Hepatocyte (in vitro differentiated cells): ENCODE measurements around the gene SLC38A10. TPM values are rescaled to one million over a fixed set of nuclear protein-coding genes. Genes with fewer than 3 reads are reported as not detected.
A peak's percentile ranks its signal among the peaks of the same experiment; 100 is the strongest.

Experiments used
- DNase-seq: peaks from one replicate; pipeline ENCODE4 v3.0.0-alpha.2; 2016; ENCODE audit warnings: low spot score
- H2AFZ ChIP-seq: fragments of 200-600 bp; sonication (generic); 2 replicates; pipeline ENCODE4 v1.6.0; 2016; ENCODE audit warnings: antibody characterized with exemption, mild to moderate bottlenecking
- H3K27ac ChIP-seq: fragments of 200-600 bp; sonication (generic); 2 replicates; pipeline ENCODE4 v1.5.1; 2016; ENCODE audit warnings: mild to moderate bottlenecking
- H3K27me3 ChIP-seq: fragments of 200-600 bp; sonication (generic); 2 replicates; pipeline ENCODE4 v1.6.1; 2016
- H3K36me3 ChIP-seq: fragments of 200-600 bp; sonication (generic); replicated peaks from 2 replicates; pipeline ENCODE4 v1.5.1; 2016; ENCODE audit warnings: low read depth; ENCODE audit not compliant: insufficient read depth
- H3K4me1 ChIP-seq: fragments of 200-600 bp; sonication (generic); 2 replicates; pipeline ENCODE4 v1.5.1; 2016; ENCODE audit warnings: mild to moderate bottlenecking, moderate library complexity; ENCODE audit not compliant: insufficient read depth
- H3K4me2 ChIP-seq: fragments of 200-600 bp; sonication (generic); 2 replicates; pipeline ENCODE4 v1.6.0; 2016
- H3K4me3 ChIP-seq: fragments of 200-600 bp; sonication (generic); 2 replicates; pipeline ENCODE4 v1.5.1; 2016; ENCODE audit warnings: mild to moderate bottlenecking
- H3K79me2 ChIP-seq: fragments of 200-600 bp; sonication (generic); 2 replicates; pipeline ENCODE4 v1.6.0; 2017; ENCODE audit warnings: mild to moderate bottlenecking
- H3K9me2 ChIP-seq: fragments of 200-600 bp; sonication (generic); replicated peaks from 2 replicates; pipeline ENCODE4 v1.6.0; 2017; ENCODE audit warnings: mild to moderate bottlenecking; ENCODE audit not compliant: insufficient read depth
- H3K9me3 ChIP-seq: fragments of 200-600 bp; sonication (generic); 2 replicates; pipeline ENCODE4 v1.5.1; 2016; ENCODE audit warnings: low read depth, mild to moderate bottlenecking
- H4K20me1 ChIP-seq: fragments of 200-600 bp; sonication (generic); 2 replicates; pipeline ENCODE4 v1.6.0; 2016; ENCODE audit warnings: mild to moderate bottlenecking; ENCODE audit not compliant: insufficient read depth, poor library complexity, severe bottlenecking
- CTCF ChIP-seq: fragments of 200-600 bp; sonication (generic); IDR thresholded peaks from 2 replicates; pipeline ENCODE4 v1.5.1; 2016; ENCODE audit warnings: antibody characterized with exemption, mild to moderate bottlenecking; ENCODE audit not compliant: poor library complexity
- EZH2 ChIP-seq: fragments of 200-600 bp; sonication (generic); IDR thresholded peaks from 2 replicates; pipeline ENCODE4 v1.6.1; 2016; ENCODE audit warnings: antibody characterized with exemption, mild to moderate bottlenecking, borderline replicate concordance
- EZH2phosphoT487 ChIP-seq: fragments of 200-600 bp; sonication (generic); IDR thresholded peaks from one replicate; pipeline ENCODE4 v1.6.1; 2018; ENCODE audit warnings: antibody characterized with exemption, mild to moderate bottlenecking, low read depth, moderate library complexity; ENCODE audit not compliant: unreplicated experiment, severe bottlenecking
- WGBS: methylation state at CpG from one replicate; pipeline ENCODE4 v1.1.6; 2016; ENCODE audit warnings: low lambda C conversion rate; ENCODE audit errors: missing lambda C conversion rate; 5-methylcytosine and 5-hydroxymethylcytosine counted together
- polyA plus RNA-seq: library from polyadenylated mRNA; unstranded; fragments of >200 nt; fragmentation: Nextera tagmentation; extraction: Ambion mirVana; gene quantifications from 2 replicates; pipeline ENCODE4 v1.2.1, GENCODE V29; 2016
- total RNA-seq: library from RNA; depleted of rRNA; stranded (reverse); fragments of >200 nt; gene quantifications from 2 replicates; pipeline ENCODE4 v1.2.3, GENCODE V29; 2014

The SLC38A10 gene
- total and polyA plus RNA-seq, 2 experiments from 2014 or later = 91.4 to 124 TPM

- WGBS = 75% methylated on average over 17 of the region's 17 CpGs
- TF ChIP-seq CTCF (no peak), EZH2phosphoT487 (no peak), EZH2 (no peak)
- Histone ChIP-seq H3K79me2 (peaks cover 7% of the 10 kb centered on the region), H3K36me3 (no peaks in the 10 kb centered on the region), H3K9me3 (no peaks in the 10 kb centered on the region), H3K4me2 (peak overlapping the region; percentile 73), H2AFZ (no peak overlapping the region), H3K4me1 (peaks cover 60% of the 10 kb centered on the region), H3K27ac (peak overlapping the region; percentile 98), H3K4me3 (no peak overlapping the region), H3K9me2 (no peaks in the 10 kb centered on the region), H3K27me3 (no peaks in the 10 kb centered on the region), H4K20me1 (no peaks in the 10 kb centered on the region)
- DNase-seq = no peak
Measured at GRCh38 chr17:81331527-81332043, 36.5 kb upstream of the SLC38A10 start.

DNA sequence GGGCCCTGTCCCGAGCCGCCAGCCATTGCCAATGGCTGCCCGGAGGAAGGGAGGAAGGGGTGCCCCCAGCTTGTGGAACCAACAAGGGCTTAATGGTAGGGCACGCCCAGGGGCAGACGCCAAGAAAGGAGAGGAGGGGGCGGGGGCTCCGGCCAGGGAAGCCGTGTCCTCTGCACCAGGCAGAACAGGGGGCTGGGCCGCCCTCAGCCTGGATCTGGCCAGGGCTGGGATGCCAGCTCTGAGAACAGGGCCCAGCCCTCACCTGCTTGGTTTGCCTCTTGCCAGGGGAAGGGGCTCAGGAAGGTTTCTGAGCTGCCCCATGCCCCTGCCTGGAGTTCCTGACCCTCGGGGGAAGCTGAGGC is 35.8 kb upstream of the SLC38A10 start:
- Histone ChIP-seq H3K4me3 (no peak overlapping the region), H3K4me1 (peaks cover 61% of the 10 kb centered on the region)
- 79% methylated on average over 10 of the region's 10 CpGs for WGBS

DNA sequence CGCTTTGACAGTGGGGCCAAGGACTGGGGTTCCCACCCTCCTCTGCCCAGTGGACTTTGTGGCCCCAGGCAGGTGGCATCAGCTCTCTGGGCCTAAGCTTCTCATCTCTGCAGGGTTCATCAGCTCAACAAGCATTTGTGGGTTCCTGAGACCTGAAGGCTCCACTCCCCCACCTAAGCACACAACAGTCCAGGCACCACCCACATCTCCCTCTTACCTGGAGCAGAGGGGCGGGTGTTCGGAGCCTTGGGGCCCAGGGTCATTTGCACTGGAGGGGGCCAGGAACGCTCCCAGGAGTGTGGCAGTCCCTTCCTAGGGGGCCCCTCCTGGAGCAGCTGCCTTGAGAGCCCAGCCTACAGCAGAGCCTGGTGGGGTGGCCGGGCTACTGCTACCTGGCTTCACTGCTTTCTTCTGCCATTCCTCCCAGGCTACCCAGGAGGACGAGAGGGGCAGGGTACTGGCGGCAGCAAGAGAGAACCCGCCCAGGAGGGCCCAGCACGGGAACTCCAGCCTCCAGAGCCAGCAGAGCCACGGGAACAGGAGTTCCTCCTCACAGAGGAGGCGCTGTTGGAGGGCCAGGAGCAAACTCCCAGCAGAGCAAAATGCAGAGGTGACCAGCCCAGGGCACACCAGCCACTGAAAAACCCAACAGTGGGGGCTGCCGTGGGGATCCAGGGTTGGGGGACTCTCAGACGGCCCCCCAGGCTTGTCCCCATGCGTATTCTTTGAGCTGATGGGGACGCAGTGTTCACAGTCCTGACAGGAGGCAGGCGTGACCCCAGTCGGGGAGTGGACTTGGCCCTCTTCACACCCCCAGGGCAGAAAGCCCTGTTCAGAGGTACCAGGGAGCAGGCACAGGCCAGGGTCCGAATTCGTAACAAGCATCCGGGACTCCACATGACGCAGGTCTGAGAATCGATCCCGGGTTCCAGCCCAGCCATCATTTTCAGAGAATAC is 35.1 kb upstream of the SLC38A10 start:
- no peaks in the 10 kb centered on the region for H3K27me3 ChIP-seq

More for the DNA sequence above, 35.8 kb upstream of the SLC38A10 start:
- Histone ChIP-seq H3K27me3 (no peaks in the 10 kb centered on the region), H3K9me2 (no peaks in the 10 kb centered on the region), H3K27ac (peak overlapping the region; percentile 98), H3K36me3 (no peaks in the 10 kb centered on the region), H2AFZ (no peak overlapping the region), H3K9me3 (no peaks in the 10 kb centered on the region), H4K20me1 (no peaks in the 10 kb centered on the region), H3K79me2 (peaks cover 4% of the 10 kb centered on the region), H3K4me2 (peak overlapping the region; percentile 73)
- no peak for TF ChIP-seq EZH2
- TF ChIP-seq EZH2phosphoT487 = no peak
- DNase-seq = no peak

More for the DNA sequence above, 35.1 kb upstream of the SLC38A10 start:
- Histone ChIP-seq H2AFZ (no peak overlapping the region), H4K20me1 (no peaks in the 10 kb centered on the region), H3K4me1 (peaks cover 56% of the 10 kb centered on the region), H3K9me3 (no peaks in the 10 kb centered on the region), H3K36me3 (no peaks in the 10 kb centered on the region), H3K9me2 (no peaks in the 10 kb centered on the region), H3K4me3 (no peak overlapping the region), H3K27ac (peak overlapping the region; percentile 98), H3K4me2 (peak overlapping the region; percentile 73), H3K79me2 (no peaks in the 10 kb centered on the region)
- 57% methylated on average over 23 of the region's 23 CpGs for WGBS
- TF ChIP-seq EZH2phosphoT487 (no peak), EZH2 (no peak), CTCF (no peak)
- DNase-seq = peak; percentile 78
